Heart left ventricle (tissue), 13 donors: Measurements from ENCODE around the gene KICS2.

Experiments
- POLR2A ChIP-seq, 2 donors: fragments of 450-650 bp; IDR thresholded peaks; one replicate each; pipeline ENCODE4 v1.6.1; 2017; ENCODE audit warnings: antibody characterized with exemption in 2 of 2, mild to moderate bottlenecking in 2 of 2, moderate library complexity in 2 of 2
- TF ChIP-seq, protein P1 (sequence below), 12 donors: fragments of 200-600 bp; sonication (generic) in 4 of 12; IDR thresholded peaks; one replicate each; pipeline versions ENCODE4 v1.5.0 to v1.8.0; 2018 to 2022; ENCODE audit warnings: antibody characterized with exemption in 12 of 12, mild to moderate bottlenecking in 5 of 12
- donor health status: ischemic (EF 13 %, LVEDD 7.1; RV severe dilation, severe dysfunction).
- donor health status: DM: no; HTN: yes; CAD: no.
- donor health status: DM: no; HTN: no; CAD: no.
- donor health status: ischemic (EF 25% LVEDD 6.9; RV normal size, moderate dysfunction).
- donor health status: ischemic (EF 25% LVEDD 5.7; RV mildly dilated, moderate dysfunction).
- donor health status: ischemic (EF 35%, LVEDD 5.7; RV mildly dilated, moderate dysfunction).
- donor health status: nonischemic (EF 11% LVEDD 7.7; RV severe dilation, severe dysfunction).
- donor health status: DM: yes; HTN: yes; CAD: no.
- donor health status: PGD.
- donor health status: ischemic (EF 29% LVEDD 5.4; RV normal size, mild dysfunction).
- donor health status: nonischemic (EF 23%, LVEDD 6.1; RV moderate dilation, normal function).

DNA sequence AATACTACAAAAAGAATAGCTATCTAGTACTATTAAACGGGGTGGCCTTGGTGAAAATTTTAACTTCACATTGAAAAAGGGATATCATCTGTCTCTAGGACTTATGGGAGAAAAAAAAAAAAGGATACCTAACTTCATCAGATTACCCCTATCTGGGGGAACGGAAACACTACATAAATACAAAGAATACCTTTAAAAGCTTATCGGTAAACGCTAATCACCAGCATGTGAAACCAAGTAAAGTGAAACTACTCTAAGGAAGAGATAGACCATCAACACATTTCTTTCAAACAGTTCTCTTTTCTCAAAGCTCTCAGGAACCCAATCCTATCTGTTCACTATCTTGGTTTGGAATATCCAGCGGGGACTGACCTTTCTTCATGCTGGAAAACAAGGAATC lies 3.5 kb downstream of the KICS2 start:
- TF ChIP-seq, protein P1, sequence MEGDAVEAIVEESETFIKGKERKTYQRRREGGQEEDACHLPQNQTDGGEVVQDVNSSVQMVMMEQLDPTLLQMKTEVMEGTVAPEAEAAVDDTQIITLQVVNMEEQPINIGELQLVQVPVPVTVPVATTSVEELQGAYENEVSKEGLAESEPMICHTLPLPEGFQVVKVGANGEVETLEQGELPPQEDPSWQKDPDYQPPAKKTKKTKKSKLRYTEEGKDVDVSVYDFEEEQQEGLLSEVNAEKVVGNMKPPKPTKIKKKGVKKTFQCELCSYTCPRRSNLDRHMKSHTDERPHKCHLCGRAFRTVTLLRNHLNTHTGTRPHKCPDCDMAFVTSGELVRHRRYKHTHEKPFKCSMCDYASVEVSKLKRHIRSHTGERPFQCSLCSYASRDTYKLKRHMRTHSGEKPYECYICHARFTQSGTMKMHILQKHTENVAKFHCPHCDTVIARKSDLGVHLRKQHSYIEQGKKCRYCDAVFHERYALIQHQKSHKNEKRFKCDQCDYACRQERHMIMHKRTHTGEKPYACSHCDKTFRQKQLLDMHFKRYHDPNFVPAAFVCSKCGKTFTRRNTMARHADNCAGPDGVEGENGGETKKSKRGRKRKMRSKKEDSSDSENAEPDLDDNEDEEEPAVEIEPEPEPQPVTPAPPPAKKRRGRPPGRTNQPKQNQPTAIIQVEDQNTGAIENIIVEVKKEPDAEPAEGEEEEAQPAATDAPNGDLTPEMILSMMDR (IDR thresholded peaks at IDR 0.05) = no peak
- TF ChIP-seq POLR2A (IDR thresholded peaks at IDR 0.05) = no peak
